Muscle of arm (tissue), 12 donors: ENCODE data around the gene GMEB2. TPM values are rescaled to one million over a fixed set of nuclear protein-coding genes. Genes with fewer than 3 reads are reported as not detected.
"Not testable (repeated sequence)": the region's sequence is repeated elsewhere in the genome, so short reads cannot be mapped to it uniquely, and the experiment has no call there.

Experiments
- DNase-seq: peaks from one replicate; pipeline ENCODE4 v3.0.0-alpha.2; 2013
- polyA plus RNA-seq, 12 donors: library from polyadenylated mRNA; unstranded; fragments of 120-200 nt; gene quantifications; one replicate each; pipeline ENCODE4 v1.2.1, GENCODE V29; 2013; ENCODE audit not compliant: insufficient read length in 12 of 12

The GMEB2 gene
- polyA plus RNA-seq, 12 donors, result 5.8 to 11.0 (median 7.1) TPM; not detected in 1

DNA sequence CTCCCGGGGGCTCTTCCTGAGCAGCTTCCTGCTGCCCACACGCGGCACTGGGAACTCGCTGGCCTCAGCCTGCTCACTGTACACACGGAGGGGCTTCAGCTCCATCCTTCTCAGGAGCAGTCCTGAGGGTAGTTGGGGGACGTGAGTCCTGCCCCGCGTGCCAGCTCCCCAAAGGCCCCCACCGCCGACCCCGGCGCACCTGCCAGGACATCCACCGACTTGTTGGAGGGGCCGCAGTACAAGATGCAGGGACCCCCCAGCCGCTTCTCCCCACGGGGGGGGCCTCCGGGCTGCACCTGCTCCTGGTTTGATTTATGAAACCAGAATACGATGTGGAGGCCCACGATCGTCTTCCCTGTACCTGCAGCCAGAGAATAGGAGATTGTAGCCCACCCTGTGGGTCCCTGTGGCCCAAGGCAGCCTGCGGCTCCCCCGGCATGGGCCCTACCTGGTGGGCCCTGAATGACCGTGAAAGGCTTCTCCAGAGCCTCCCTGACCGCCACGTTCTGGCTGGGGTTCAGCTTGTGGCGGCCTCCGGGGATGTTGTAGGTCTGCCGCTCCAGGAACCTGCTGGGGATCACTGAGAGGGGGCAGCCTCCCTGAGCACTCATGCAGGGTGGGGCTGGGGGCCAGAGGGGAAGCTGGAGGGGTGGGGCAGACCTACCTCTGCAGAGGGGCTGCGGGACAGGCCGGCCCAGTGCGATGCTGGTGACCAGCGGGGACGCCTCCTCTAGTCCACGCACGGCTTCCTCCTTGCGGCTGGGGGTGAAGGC lies 65.1 kb downstream of the GMEB2 start:
- no peak for DNase-seq

GRCh38 chr20:63560856-63561609 lies 65.9 kb downstream of the GMEB2 start:
- no peak for DNase-seq

- no peak for DNase-seq
Observed at GRCh38 chr20:63560333-63560805, 66.5 kb downstream of the GMEB2 start.

DNA sequence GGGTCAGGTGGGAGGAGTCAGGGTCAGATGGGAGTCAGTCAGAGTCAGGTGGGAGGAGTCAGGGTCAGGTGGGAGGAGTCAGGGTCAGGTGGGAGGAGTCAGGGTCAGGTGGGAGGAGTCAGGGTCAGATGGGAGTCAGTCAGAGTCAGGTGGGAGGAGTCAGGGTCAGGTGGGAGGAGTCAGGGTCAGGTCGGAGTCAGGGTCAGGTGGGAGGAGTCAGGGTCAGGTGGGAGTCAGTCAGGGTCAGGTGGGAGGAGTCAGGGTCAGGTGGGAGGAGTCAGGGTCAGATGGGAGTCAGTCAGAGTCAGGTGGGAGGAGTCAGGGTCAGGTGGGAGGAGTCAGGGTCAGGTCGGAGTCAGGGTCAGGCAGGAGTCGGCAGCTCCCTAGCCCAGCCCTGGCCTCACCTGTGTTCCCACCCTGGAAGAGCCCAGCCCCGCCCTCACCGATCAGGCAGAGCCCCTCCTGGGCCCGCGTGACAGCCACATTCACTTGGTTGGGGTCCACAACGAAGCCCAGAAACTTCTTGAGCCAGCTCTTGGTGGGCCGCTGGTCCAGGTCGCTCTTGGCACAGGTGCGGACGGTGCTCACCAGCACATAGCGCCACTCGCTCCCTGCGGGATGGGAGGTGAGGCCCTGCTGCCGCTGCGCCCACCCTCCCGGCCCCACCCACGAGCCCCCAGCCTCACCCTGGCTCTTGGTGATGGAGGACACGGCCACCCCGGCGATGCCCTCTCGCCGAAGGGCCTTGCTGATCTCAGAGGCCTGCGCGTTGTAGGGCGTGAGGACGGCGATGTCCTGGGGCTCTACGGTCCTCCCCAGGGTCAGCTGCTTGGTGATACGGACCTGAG lies 67.2 kb downstream of the GMEB2 start:
- DNase-seq, result not testable (repeated sequence)

- no peak for DNase-seq
Observed at GRCh38 chr20:63558804-63559484, 68.0 kb downstream of the GMEB2 start.

- DNase-seq, result no peak
Observed at GRCh38 chr20:63557481-63557891, 69.4 kb downstream of the GMEB2 start.

GRCh38 chr20:63556873-63557478 lies 69.9 kb downstream of the GMEB2 start:
- no peak for DNase-seq

GRCh38 chr20:63555661-63556381 lies 71.1 kb downstream of the GMEB2 start:
- no peak for DNase-seq

- DNase-seq, result no peak
Observed at GRCh38 chr20:63554361-63555278, 72.3 kb downstream of the GMEB2 start.

DNA sequence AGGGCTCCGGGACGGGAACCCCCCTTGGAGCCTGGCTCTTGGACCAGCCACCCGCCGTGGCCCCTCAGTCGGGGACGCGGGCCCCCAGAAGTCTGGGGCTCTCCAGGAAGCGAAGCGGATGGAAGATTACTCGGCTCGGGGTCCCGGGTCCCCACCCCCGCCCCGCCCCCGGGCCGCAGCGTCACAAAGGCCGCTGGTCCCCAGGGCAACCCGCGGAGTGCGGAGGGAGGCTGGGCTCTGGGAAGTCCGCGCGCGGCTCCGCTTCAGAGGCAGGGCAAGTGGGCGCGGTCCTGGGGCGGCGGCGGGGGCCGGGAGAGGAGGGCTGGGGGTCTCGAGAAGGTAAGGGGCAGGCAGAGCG lies 73.0 kb downstream of the GMEB2 start, which contains the start of gene FNDC11:
Gene FNDC11, plus strand, starts transcription at position 227 of the 358 bp plus-strand sequence. CDS start 1,505 bp downstream, outside the sequence.
- no peak for DNase-seq

- DNase-seq, result peak; percentile 45
Observed at GRCh38 chr20:63553251-63553932, 73.5 kb downstream of the GMEB2 start.

GRCh38 chr20:63552481-63553249 lies 74.2 kb downstream of the GMEB2 start:
- DNase-seq, result no peak

DNA sequence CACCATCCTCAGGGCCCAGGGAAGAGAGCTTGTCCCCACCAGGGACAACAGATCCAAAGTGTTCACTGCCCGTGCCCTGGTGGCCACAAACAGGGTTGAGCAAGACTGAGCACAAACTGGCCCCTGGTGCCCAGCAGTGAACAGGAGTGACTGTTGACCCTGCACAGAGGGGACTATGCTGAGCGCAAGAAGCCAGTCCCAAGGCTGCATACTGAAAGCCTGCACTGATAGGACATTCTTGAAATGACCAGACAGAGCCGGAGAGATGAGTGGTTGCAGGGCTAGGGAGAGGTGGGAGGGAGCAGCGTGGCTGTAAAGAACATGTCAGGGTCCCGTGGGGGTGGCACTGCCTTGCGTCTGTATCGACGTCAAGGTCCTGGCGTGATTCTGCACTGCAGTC lies 75.8 kb downstream of the GMEB2 start:
- no peak for DNase-seq

- no peak for DNase-seq
Observed at GRCh38 chr20:63549679-63550282, 77.1 kb downstream of the GMEB2 start.

GRCh38 chr20:63549019-63549418 lies 77.9 kb downstream of the GMEB2 start:
- no peak for DNase-seq

- no peak for DNase-seq
Observed at GRCh38 chr20:63548542-63548941, 78.4 kb downstream of the GMEB2 start.
